HG03571 (cell line): ENCODE results near the gene BTNL8.
"Not testable (repeated sequence)": the region's sequence is repeated elsewhere in the genome, so short reads cannot be mapped to it uniquely, and the experiment has no call there.

Source experiments
- ATAC-seq: cut with Tn5 transposase; IDR thresholded peaks from one replicate; pipeline ENCODE4 v1.9.1; 2021; ENCODE audit not compliant: unreplicated experiment

The BTNL8 gene

GRCh38 chr5:180874804-180875582, 24.0 kb upstream of the BTNL8 start:
- ATAC-seq = no peak

- no peak for ATAC-seq
Measured at GRCh38 chr5:180875860-180876426, 23.0 kb upstream of the BTNL8 start.

GRCh38 chr5:180885845-180886529, 13.0 kb upstream of the BTNL8 start:
- not testable (repeated sequence) for ATAC-seq

DNA sequence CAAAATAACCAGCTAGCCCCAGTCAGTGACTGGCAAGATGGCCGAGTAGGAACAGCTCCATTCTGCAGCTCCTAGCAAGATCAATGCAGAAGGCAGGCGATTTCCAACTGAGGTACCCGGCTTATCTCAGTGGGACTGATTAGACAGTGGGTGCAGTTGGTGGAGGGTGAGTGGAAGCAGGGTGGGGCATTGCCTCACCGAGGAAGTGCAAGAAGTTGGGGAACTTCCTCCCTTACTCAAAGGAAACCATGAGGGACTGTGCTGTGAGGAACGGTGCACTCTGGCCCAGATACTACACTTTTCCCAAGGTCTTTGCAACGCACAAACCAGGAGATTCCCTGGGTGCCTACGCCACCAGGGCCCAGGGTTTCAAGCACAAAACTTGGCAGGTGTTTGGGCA, 9.6 kb upstream of the BTNL8 start:
- no peak for ATAC-seq

DNA sequence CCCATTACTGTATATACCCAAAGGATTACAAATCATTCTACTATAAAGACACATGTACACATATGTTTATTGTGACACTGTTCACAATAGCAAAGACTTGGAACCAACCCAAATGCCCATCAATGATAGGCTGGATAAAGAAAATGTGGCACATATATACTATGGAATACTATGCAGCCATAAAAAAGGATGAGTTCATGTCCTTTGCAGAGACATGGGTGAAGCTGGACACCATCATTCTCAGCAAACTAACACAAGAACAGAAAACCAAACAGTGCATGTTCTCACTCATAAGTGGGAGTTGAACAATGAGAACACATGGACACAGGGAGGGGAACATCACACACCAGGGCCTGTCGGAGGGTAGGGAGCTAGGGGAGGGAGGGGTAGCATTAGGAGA, 3.6 kb upstream of the BTNL8 start:
- ATAC-seq = not testable (repeated sequence)

GRCh38 chr5:180900178-180900577, 1.2 kb downstream of the BTNL8 start:
- no peak for ATAC-seq

DNA sequence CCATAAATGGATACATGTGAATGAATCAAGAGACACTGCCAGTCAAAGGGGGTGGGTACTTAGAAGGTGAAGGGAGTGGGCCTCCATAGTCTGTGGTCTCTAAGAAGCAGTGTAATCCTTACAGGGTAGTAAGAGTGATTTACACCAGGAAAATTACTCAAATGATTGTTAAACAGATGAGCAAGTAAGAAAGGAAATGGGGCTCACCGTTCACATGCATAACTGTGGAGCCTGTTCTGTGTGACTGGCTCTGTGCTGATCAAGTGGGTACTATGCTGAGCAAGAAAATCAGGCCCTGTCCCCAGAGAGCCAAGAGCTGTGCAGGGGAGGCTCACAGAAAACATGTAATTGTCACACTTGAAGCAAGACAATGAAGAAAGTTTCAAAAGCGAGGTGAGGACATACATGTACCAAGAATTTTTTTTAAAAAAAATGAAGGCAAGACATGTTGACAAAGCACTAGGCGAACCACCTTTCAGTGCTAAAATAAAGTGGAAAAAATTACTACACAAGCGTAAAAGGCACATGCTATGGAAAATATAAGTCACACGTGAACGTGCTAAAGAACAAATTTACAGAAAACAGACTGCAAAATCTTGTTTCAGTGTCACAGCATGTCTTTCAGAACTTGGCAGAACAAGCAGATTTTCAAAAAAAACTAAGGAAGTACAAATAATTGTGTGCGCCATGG, 2.5 kb downstream of the BTNL8 start:
- no peak for ATAC-seq

- no peak for ATAC-seq
Measured at GRCh38 chr5:180908400-180908799, 9.4 kb downstream of the BTNL8 start.

GRCh38 chr5:180908998-180909731, 10.2 kb downstream of the BTNL8 start:
- no peak for ATAC-seq

DNA sequence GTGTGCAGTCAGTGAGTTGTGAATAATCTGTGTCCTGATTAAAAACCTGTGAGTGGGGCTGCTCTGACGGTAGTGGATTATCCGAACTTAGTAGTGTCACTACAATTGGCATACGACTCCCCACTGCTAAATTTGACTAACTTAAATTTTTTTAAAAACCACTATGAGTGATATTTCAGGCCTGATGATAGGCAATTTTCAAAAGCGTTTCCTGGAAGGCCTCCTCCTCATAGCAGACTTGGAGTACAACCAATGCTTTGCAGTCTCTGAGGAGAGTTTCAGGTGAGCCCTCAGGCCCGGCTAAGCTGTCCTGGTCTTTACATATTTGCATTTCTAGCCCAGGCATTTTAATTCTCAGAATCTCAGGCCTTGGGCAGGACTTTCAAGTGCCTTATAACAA, 10.8 kb downstream of the BTNL8 start:
- ATAC-seq = no peak

- ATAC-seq = no peak
Measured at GRCh38 chr5:180910182-180910581, 11.2 kb downstream of the BTNL8 start.

DNA sequence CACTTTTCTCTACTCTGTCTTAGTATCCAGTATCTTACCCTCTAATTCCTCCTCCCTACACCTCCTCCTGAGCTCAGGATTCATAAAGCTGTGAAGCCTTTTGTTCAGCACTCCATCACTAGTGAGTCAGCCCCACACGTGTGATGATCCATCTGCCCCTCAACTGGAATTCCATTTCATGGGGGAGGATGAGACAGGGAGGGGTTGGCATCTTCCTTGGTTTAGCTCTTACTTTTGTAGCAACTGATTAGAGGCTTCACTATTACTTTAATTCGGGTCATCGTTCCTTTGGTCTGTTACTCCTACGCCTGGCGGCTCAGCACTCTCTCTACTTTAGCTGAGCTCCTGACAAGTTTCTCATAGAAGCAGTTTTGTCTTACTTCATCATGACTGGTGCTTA, 11.8 kb downstream of the BTNL8 start:
- ATAC-seq = no peak

DNA sequence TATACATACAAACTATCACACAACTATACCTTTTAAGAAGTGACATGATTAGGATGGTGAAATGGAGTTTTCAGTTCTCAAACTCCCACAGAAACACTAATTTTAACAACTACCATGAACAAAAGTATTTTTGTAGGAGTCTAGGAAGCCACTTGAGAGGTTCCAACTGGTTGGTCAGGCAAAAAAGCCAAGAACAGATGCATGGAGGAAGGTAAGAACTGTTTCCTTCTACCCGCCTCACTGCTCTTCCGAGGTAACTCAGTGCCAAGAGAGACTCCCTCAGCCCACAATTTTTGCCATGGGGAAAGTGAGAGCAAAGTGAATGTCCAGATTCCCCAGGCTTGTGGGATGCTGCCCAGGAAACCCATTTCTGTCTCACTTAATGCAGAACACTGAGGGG, 15.7 kb downstream of the BTNL8 start:
- no peak for ATAC-seq

- no peak for ATAC-seq
Measured at GRCh38 chr5:180915924-180916323, 17.0 kb downstream of the BTNL8 start.

GRCh38 chr5:180918380-180918779, 19.4 kb downstream of the BTNL8 start:
- no peak for ATAC-seq

GRCh38 chr5:180920710-180921109, 21.8 kb downstream of the BTNL8 start:
- ATAC-seq = no peak

DNA sequence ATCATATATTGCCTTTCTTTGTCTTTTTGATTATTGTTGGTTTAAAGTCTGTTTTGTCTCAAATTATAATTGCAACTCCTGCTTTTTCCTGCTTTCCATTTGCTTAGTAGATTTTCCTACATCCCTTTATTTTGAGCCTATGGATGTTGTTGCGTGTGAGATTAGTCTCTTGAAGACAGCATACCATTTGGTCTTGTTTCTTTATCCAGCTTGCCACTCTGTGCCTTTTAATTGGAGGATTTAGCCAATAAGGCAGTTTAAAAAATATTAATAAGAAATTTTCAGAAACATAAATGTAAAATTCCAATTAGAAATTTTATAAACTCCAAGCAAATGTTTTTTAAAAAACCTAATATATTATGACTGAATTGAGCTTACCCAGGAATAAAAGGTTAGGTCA, 24.0 kb downstream of the BTNL8 start:
- ATAC-seq = no peak

GRCh38 chr5:180932660-180933059, 33.7 kb downstream of the BTNL8 start:
- ATAC-seq = no peak

GRCh38 chr5:180935203-180935602, 36.2 kb downstream of the BTNL8 start:
- ATAC-seq = no peak

- ATAC-seq = no peak
Measured at GRCh38 chr5:180938294-180938693, 39.3 kb downstream of the BTNL8 start.
